GM15510 (cell line): Measurements from ENCODE around the gene KCNK2.

Source experiments
- POLR2A ChIP-seq: IDR thresholded peaks from 3 replicates; pipeline ENCODE4 v1.6.1; 2011; ENCODE audit warnings: borderline replicate concordance; ENCODE audit not compliant: insufficient read length; ENCODE audit errors: extremely low read depth

KCNK2 gene

GRCh38 chr1:215082532-215083382 lies at the start of gene KCNK2:
KCNK2 (plus strand) TSS chr1:215082737; CDS start chr1:215083386, 649 bp downstream.
- TF ChIP-seq POLR2A: no peak

- no peak for TF ChIP-seq POLR2A
Observed at GRCh38 chr1:215032911-215033526, 49.5 kb upstream of the KCNK2 start.

GRCh38 chr1:215040190-215040589 lies 42.3 kb upstream of the KCNK2 start:
- TF ChIP-seq POLR2A: no peak

GRCh38 chr1:215043401-215043800 lies 39.1 kb upstream of the KCNK2 start:
- no peak for TF ChIP-seq POLR2A

GRCh38 chr1:215044151-215044550 lies 38.4 kb upstream of the KCNK2 start:
- no peak for TF ChIP-seq POLR2A

GRCh38 chr1:215045698-215046308 lies 36.7 kb upstream of the KCNK2 start:
- no peak for TF ChIP-seq POLR2A

GRCh38 chr1:215052256-215053015 lies 30.1 kb upstream of the KCNK2 start:
- no peak for TF ChIP-seq POLR2A

GRCh38 chr1:215054266-215054665 lies 28.3 kb upstream of the KCNK2 start:
- no peak for TF ChIP-seq POLR2A

- TF ChIP-seq POLR2A: no peak
Observed at GRCh38 chr1:215055281-215055935, 27.1 kb upstream of the KCNK2 start.

GRCh38 chr1:215056584-215056983 lies 26.0 kb upstream of the KCNK2 start:
- TF ChIP-seq POLR2A: no peak

- no peak for TF ChIP-seq POLR2A
Observed at GRCh38 chr1:215059947-215060346, 22.6 kb upstream of the KCNK2 start.

GRCh38 chr1:215064327-215064726 lies 18.2 kb upstream of the KCNK2 start:
- TF ChIP-seq POLR2A: no peak

- TF ChIP-seq POLR2A: no peak
Observed at GRCh38 chr1:215071078-215071477, 11.5 kb upstream of the KCNK2 start.

- TF ChIP-seq POLR2A: no peak
Observed at GRCh38 chr1:215076322-215076721, 6.2 kb upstream of the KCNK2 start.

GRCh38 chr1:215079456-215079855 lies 3.1 kb upstream of the KCNK2 start:
- TF ChIP-seq POLR2A: no peak
